ENCODE measurements around the gene GBA2.

DNA sequence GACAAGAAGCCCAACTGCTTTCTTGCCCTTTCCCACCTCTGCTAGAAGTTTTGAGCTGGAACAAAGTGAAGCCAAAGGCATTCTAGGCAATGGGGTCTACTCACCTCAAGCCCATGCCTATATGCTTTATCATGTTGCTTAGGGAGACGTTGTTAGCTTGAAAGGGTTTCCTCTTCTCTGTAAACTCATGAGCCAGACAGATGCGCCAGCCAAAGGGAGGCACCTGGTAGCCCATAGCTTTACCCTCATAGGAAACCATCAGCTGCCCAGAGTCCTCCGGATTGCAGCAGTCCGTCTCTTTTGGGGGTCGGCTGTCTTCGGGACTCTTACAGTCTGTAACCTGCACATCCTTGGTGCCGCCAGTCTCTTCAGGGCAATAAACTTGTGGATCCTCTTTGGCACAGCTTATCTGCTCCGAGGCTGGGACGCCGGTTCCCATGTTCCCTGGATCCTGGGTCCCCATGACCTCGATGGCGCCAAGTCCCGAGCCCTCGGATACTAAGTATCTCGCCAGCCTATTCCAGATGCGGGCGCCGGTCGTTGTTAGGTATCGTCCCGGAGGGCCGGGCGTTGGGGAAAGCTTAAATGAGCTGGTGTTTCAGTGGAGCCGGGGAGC lies 678 bp downstream of the GBA2 start:
- TF ChIP-seq TAF1 (IDR thresholded peaks at IDR 0.05; ENCODE audit: borderline replicate concordance, insufficient read depth, low read length) (no peak), POLR2AphosphoS5 (IDR thresholded peaks at IDR 0.05; ENCODE audit: low read depth, low read length) (no peak), FOXP2 (optimal IDR thresholded peaks at IDR 0.05; ENCODE audit: borderline replicate concordance, extremely low read depth, extremely low read length, insufficient read depth) (no peak), SIN3A (IDR thresholded peaks at IDR 0.05; ENCODE audit: borderline replicate concordance, insufficient read depth, low read length) (0 out of 2 replicates have a peak, but pooled peaks have one; percentile 28)
- TF ChIP-seq, protein P1, sequence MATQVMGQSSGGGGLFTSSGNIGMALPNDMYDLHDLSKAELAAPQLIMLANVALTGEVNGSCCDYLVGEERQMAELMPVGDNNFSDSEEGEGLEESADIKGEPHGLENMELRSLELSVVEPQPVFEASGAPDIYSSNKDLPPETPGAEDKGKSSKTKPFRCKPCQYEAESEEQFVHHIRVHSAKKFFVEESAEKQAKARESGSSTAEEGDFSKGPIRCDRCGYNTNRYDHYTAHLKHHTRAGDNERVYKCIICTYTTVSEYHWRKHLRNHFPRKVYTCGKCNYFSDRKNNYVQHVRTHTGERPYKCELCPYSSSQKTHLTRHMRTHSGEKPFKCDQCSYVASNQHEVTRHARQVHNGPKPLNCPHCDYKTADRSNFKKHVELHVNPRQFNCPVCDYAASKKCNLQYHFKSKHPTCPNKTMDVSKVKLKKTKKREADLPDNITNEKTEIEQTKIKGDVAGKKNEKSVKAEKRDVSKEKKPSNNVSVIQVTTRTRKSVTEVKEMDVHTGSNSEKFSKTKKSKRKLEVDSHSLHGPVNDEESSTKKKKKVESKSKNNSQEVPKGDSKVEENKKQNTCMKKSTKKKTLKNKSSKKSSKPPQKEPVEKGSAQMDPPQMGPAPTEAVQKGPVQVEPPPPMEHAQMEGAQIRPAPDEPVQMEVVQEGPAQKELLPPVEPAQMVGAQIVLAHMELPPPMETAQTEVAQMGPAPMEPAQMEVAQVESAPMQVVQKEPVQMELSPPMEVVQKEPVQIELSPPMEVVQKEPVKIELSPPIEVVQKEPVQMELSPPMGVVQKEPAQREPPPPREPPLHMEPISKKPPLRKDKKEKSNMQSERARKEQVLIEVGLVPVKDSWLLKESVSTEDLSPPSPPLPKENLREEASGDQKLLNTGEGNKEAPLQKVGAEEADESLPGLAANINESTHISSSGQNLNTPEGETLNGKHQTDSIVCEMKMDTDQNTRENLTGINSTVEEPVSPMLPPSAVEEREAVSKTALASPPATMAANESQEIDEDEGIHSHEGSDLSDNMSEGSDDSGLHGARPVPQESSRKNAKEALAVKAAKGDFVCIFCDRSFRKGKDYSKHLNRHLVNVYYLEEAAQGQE (IDR thresholded peaks at IDR 0.05; ENCODE audit: insufficient read depth in 1 of 2, low read depth in 2 of 2, low read length in 2 of 2): no peak

Measured in PFSK-1 (cell line).